ENCODE measurements around the gene IP6K1.

DNA sequence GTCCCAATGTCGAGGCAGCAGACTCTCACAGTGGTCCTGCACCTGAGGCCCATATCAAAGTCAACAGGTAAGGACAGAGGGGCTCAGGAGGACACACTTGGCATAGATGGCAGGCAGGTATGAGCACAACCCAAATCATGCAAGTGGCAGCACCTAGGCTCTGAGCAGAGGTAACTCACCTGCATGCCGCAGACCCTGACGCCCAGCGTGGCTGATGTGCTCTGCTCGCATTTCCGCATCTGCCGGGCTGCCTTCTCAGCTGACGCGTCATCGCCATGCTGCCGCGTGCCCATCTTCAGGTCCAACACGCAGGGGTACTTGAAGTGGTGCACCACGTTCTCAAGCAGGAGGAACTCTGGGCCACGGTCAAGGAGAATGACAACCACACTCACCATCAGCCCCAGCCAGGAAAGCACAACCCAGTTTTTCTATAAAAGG, 58.4 kb downstream of the IP6K1 start:
- TF ChIP-seq, protein P1, sequence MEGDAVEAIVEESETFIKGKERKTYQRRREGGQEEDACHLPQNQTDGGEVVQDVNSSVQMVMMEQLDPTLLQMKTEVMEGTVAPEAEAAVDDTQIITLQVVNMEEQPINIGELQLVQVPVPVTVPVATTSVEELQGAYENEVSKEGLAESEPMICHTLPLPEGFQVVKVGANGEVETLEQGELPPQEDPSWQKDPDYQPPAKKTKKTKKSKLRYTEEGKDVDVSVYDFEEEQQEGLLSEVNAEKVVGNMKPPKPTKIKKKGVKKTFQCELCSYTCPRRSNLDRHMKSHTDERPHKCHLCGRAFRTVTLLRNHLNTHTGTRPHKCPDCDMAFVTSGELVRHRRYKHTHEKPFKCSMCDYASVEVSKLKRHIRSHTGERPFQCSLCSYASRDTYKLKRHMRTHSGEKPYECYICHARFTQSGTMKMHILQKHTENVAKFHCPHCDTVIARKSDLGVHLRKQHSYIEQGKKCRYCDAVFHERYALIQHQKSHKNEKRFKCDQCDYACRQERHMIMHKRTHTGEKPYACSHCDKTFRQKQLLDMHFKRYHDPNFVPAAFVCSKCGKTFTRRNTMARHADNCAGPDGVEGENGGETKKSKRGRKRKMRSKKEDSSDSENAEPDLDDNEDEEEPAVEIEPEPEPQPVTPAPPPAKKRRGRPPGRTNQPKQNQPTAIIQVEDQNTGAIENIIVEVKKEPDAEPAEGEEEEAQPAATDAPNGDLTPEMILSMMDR (IDR thresholded peaks at IDR 0.05), result no peak
- TF ChIP-seq POLR2A (IDR thresholded peaks at IDR 0.05), result no peak
